ENCODE measurements around the gene EEFSEC. TPM values are rescaled to one million over a fixed set of nuclear protein-coding genes. Genes with fewer than 3 reads are reported as not detected.

Gene EEFSEC
- total RNA-seq, 2 experiments from 2014 or later = 20.8 to 21.4 TPM

DNA sequence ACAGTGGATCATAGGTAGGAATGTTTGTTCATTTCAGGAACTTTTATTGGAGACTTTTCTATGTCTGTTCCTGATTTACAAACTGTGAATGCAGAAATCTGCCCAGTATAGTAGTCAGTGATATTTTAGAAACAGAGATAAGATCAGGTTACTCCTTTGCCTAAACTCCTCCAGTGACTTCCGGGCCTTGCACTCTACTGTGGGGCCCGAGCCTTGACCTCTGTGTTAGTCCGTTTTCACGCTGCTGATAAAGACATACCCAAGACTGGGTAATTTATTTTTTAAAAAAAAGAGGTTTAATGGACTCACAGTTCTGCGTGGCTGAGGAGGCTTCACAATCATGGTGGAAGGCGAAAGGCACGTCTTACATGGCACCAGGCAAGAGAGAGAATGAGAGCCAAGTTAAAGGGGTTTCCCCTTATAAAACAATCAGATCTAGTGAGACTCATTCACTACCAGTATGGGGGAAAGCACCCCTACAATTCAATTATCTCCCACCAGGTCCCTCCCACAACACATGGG lies 186.3 kb downstream of the EEFSEC start:
- CTCF ChIA-PET = interaction anchor here (0.6 to 0.9 kb wide), 2 partner anchors 227 to 245 kb away, joined by 3 read pairs; no protein-coding TSS in a partner anchor
- POLR2A ChIA-PET = no interaction called here

DNA sequence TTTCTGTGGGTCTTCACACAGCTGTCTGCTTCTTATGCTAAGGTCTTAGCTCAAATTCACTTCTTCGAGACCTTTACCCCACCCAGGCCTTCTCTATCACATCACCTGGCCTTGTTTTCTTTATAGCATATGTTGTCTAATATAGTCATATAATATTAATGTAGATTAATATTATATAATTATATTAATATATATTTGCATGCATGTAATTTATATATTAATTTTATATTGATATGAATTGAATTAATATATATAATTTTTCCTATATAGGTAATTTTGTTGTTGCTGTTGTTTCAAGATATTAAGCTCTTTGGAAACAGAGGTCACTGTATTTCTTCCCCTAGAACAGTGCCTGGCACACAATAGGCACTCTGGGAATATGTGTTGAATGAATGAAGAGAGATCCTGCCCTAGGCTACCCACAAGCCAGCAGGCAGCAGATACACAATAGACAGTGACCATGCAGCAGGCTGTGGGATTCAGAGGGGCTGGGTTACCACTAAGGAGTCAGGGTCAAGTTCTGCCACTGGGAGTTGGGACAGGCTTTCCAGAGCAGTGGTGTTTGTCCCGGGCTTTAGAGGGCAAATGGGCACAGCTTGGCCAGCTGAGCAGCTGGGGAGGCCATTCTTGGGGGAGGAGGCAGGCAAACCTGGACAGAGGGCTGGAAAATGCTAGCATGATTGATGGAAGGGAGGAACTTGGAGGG lies 187.1 kb downstream of the EEFSEC start:
- POLR2A ChIA-PET = no interaction called here
- CTCF ChIA-PET = interaction anchor here (0.6 to 0.9 kb wide), 2 partner anchors 228 to 246 kb away, joined by 3 read pairs; no protein-coding TSS in a partner anchor

DNA sequence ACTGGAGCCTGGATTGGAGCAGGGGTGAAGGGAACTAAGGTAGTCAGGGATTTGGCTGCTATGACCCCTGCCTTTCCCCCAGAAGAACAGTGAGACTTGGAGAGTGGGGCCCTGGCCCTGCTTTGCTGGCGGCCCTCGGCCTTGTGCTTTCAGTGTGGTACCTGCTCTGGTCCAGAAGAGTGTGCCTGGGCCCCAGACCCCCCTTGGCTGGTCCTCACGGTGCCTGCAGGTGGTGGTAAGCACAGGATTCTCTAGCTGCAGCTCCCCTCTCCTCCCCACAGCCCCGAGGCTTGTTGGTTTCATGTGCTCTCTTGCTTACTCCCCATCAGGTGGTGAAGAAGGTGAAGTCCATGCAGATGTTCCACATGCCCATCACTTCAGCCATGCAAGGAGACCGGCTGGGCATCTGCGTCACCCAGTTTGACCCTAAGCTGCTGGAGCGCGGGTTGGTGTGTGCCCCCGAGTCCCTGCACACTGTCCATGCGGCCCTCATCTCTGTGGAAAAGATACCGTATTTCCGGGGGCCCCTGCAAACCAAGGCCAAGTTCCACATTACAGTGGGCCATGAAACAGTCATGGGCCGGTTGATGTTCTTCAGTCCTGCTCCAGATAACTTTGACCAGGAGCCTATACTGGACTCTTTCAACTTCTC lies 187.7 kb downstream of the EEFSEC start:
- CTCF ChIA-PET = no interaction called here
- POLR2A ChIA-PET = no interaction called here

DNA sequence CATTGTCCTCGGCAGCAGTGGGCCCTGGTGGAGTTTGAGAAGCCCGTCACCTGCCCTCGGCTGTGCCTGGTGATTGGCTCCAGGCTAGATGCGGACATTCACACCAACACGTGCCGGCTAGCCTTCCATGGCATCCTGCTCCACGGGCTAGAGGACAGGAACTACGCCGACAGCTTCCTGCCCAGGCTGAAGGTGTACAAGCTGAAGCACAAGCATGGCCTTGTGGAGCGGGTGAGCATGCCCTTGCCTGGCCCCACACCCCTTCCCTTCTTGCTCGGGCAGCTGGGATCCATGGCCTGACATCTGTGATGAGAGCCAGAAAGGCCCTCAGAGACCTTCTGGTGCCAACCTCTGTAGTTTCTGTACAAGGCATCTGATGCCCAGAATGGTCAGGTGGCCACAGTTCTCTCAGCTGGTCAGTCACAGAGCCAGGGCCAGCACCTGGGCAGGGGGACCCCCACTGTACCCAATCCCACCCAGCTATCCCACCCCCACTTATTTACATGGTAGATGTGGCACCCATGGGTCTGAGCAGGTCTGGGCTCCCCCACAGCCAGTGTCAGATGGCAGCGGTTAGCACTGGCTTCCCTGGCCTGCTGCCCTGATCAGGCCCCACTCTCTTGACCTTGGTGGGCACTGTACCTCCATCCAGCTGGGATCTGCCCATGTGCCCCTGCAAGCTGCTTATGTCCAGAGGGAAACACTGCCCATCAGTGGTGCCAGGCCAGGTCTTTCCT lies 188.5 kb downstream of the EEFSEC start:
- ChIA-PET CTCF (no interaction called here), POLR2A (no interaction called here)

DNA sequence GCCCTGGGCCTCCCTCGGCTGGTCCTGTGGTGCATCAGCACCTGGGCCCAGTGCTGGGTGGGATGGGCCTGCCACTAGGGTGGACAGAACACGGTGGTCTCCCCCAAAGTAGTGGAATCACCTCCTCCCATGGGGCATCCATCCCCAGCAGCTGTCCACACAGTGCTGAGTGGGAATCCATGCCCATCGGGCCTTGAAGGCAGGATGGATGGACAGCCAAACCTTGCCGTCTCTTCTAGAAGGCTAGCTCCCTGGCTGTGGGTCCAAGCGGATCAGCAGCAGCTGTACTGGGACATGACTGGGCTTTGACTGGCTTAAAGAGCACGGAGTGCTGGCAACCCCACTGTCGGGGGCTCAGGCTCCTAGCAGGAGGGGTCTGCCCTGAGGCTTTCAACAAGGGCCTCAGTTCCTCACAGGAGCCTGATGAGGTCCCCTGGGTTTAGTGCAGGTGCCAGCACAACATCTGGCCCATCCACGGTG lies 189.5 kb downstream of the EEFSEC start:
- CTCF ChIA-PET = no interaction called here
- POLR2A ChIA-PET = no interaction called here

DNA sequence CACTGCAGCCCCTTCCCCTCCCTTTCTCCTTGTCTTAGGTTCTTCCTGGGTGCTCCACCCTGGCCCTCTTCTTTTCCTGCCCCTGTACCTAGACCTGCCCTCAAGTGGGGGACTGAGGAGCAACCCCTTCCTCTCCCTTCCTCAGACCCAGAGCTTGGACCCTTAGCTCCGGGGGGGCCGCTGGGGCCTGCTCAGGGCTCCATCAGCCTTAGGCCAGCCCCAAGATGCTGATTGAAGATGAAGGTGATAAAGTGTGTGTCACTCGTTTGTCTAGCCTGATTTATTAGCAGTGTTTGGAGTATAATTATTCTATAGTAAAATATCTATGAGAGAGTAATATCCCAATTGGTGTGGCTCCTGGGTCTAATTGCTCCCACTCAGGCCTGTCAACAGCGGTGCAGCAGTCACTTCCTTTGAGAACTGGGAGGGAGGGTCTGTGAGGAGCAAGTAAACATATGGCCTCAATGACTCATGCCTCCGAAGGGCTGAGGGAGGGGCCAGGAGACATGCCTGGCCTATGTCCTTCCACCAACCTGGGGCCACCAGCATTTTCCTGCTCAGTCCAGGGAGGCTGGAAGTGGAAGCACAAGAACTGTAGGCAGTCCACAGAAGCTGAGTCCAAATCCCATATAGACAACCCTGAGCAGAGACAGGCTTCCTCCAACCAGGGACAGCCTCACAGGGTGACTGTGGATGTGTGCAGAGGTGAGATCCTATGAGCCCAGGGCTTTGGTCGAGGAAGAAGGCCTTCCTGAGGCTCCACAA lies 190.2 kb downstream of the EEFSEC start:
- CTCF ChIA-PET = no interaction called here
- POLR2A ChIA-PET = no interaction called here

DNA sequence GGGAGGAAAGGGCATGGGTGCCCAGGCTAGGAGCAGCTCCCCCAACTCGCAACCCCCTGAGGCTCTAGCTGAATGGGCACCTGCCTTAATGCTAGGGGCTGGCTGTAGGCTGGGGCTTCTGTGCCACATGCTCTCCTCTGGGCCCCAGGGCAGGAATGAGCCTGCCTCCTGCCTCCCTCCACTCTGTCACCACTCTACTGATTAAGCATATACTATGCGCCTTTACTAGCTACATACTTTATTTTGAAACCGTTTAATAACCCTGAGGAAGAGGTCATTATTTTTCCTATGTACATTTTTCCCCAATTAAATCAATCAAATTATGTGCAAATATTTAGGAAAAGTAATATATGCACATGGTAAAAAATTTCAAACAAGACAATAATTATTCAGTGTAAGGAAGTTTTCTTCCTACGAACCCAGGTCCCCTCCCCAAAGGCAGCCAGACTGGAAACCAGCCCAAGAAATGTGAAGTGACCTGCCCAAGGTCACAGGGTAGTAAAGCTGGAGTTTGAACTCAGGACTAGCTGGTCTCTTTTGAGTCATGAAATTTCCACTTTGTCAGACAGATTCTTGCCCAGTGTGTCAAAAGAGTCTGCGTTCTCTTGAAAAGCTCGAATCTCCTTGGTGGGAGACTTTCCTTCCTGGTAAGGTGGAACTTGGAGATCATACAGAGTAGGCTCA lies 190.9 kb downstream of the EEFSEC start:
- ChIA-PET CTCF (no interaction called here), POLR2A (no interaction called here)

DNA sequence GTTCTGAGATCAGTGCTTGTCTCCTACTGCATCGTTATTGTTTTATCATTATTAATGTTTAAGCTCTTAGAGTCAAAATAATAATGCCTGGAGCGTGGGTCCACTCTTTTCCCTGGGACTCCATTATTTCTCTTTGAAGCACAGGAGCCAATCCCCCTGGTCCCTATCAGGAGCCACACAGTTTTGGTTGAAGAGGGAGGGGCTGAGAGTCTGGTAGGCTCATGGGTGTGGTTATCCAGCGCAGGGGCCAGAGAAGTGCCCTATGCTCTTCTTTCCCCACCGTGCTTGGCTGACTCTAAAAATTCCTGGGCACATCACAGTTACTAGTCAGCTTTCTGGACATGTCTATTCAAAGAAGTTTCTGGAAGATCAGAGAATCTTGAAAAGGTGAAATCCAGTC lies 191.9 kb downstream of the EEFSEC start:
- CTCF ChIA-PET = no interaction called here
- POLR2A ChIA-PET = no interaction called here

DNA sequence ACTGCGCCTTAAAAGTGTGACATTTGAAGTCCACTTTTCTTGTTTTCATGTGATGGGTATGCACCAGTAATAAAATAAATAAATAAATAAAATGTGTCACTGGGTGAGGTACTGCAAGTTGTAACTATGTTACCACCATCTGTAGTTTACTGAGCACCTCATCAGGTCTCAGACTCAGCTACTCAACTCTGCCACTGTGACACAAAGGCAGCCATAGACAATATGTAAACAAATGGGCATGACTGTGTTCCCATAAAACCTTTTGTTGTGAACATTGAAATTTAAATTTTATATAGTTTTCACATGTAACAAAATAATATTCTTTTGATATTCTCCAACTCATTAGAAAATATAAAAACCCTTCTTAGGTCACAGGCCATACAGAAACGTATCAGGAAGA lies 193.3 kb downstream of the EEFSEC start:
- CTCF ChIA-PET = no interaction called here
- POLR2A ChIA-PET = no interaction called here

DNA sequence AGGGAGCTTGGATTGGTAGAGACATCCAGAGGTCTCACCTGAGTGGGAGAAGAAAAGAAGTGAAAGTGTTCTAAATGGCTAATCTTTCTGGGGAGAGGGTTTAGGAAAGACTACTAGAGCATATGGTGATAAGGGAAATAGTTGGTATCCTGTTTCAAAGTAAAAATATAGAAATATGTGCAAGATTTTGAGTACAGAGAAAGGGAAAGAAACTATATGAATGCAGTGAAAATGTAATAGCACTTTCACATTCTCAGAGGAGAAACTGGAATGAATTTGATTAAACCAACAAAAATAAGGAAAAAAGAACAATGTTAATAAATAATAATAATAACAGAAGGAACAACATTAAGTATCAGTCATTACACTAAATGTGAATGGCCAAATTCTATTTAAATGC lies 194.0 kb downstream of the EEFSEC start:
- ChIA-PET CTCF (no interaction called here), POLR2A (no interaction called here)

DNA sequence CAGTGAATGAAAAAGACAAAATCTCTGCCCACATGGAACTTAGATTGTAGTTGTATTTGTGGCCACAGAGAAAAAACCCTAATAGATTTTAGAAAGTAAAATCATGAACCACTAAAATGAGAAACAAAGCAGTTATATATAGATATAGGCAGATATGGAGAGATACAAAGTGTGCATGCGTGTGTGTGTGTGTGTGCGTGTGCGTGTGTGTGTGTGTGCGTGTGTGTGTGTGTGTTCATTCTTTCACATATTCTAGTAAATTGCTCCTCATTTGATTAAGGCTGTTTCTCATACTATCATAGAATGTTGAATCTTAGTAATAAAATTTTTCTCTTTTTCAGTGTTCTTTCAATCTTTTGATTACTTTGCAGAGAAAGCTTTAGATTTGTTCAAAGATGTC lies 194.8 kb downstream of the EEFSEC start:
- ChIA-PET CTCF (no interaction called here), POLR2A (interaction anchor here (0.7 kb wide), 1 partner anchor 166 kb away, joined by 3 read pairs; no protein-coding TSS in a partner anchor)

DNA sequence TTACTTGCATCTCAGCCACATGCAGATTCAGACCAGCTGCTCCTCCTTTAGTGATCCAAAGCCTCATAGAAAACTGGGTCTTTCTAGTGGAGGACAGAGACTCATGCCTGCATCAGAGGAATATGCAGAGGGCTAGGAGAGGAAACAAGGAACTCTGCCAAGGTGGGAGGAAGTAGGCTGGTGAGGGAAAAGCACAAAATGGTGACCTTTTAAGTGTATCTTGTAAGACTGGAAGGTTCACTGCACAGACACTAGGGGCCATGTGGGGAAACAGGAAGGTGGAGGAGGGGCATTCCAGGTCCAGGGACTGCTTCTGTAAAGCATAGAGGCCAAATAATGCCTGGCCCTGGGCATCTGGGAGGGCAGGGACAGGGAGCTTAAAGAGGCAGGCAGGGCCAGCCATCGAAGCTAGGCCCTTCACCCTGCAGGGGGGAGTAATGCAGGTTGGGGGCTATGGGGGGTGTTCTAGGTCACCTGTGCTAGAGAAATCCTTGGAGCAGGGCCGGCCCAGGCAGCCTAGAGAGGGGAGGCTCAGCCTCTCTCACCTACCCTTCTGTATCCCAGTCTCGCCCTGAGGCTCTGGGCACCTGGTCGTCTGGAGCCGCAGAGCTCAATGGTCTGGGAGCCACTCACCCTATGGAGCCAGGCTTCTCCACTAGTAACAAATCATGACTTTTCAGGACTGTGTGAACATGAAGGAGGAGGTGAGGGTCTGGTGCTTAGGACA lies 195.7 kb downstream of the EEFSEC start:
- POLR2A ChIA-PET = interaction anchor here (0.7 kb wide), 1 partner anchor 165 kb away, joined by 3 read pairs; no protein-coding TSS in a partner anchor
- CTCF ChIA-PET = no interaction called here

DNA sequence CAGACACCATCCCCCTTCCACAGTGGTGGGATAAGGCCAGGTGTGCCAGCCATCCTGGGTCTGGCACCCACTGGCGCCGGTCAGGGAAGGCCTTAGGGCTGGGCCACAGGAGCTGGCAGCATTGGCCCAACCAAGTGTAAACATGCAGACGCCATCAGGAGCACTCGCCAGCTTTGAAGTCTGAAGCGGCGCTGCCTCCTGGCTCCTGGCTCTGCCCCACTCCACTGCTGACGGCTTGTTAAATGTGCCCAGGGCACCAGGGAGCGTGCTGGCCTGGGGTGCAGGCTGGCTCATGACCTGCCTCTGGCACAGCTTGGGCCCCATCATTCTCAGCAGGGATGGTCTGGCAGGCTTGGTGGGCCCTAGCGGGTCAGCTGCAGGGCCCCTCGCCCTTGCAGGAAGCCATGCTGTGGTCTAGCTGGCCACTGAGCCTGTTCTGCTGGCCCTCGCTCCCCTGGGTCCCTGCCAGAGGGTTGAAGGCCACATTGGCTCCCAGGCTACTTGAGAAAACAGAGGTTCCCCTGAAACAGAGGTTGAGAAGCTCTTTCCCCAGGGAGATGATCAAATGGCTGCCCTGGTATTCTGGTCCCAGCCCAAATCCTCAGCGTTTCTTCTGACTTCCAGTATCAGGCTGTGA lies 196.8 kb downstream of the EEFSEC start:
- ChIA-PET POLR2A (no interaction called here), CTCF (no interaction called here)

DNA sequence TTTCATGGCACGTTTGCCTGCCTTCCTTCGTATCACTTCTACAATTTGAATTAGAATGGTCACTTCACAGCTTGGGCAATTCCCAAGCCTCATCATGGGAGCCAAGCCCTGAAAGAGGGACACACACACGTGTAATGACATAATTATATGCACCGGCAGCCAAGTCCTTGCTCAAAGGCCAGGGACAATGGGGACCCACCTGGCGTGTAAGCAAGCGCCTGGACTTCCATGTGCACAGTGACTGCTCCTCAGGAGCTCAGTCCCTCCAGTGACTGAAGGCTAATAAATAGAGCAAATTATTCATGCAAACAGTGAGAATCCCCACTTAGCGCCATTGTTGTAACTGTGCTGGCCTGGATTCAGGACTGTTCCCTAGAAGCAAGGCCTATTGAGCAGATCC lies 198.3 kb downstream of the EEFSEC start:
- ChIA-PET POLR2A (no interaction called here), CTCF (no interaction called here)

DNA sequence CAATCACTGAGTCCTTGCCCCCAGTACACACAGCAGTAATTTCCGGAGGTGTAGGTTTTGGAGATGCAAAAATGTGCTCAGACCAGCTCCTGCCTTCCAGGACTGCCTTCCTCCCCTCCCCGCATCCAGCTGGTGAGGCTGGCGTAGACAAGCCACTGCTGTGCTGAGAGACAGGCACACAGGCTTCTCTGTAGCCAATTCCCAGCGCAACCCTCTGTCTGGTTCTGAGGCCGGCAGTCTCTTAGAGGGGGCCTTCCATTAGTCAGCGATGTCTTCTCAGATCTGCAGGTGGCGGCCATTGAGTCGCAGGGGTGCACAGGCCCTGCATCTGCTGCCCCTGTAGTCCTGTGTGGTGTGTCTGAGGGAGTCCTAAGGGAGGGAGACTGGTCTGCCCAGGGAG lies 199.0 kb downstream of the EEFSEC start:
- CTCF ChIA-PET = no interaction called here
- POLR2A ChIA-PET = no interaction called here

DNA sequence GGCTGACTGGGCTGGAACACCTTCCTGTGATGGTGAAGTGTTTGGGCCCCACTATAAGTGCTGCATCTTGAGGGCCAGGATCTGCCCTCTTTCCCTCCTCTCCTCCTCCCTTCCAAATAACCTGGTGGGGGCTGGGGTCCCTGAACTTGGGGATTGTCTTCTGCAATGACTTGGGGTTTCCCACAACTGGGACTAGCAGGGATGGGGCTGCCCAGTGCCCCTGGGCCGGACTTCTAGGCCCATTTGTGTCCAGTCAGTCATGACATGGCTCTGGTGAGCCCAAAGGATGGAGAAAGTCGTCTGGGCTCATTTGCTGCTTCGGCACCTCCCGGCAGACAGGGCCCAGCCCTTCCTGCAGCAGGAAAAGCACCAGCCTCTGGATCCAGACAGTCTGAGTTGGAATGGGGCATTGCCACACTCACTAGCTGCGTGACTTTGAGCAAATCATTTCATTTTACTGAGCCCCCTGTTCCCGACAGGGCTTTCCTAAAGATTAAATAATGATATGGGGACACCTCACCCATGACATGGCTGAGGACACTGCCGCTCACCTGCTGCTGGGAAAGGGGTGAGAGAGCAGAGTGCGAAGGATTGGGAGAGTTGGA lies 200.2 kb downstream of the EEFSEC start:
- CTCF ChIA-PET = no interaction called here
- POLR2A ChIA-PET = no interaction called here

DNA sequence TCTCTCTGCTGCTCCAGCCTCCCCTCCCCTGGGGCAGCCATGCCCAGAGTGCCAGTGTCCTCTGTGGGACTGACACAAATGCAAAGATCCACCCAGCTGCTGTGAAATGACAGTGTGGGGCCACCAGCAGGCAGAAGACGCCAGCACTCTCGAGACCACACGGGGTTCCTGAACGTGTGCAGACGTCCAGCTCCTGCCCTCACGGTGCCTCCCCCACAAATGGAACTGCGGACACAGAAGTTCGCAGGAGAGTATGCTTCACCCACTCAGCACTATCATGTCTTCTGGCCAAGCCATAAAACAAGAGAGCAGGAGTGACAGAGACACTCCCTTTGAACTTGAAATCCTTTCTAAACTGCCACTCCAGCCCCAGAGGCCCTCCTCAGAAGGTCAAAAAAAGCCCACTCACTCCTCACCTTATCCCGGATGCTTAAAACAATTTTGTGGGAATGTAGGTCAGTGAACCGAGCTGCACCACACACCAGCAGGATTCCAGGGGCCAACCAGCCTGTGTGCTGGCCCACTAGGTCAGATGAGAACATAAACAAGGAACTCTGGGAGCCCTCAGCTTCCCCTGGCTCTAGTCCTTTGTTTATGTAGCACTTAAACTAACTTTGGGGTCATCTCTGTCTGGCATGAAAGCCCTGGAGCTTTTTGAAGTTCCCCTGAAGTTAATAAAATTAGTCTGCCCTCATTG lies 200.9 kb downstream of the EEFSEC start:
- CTCF ChIA-PET = no interaction called here
- POLR2A ChIA-PET = no interaction called here

All from activated CD8-positive, alpha-beta memory T cell treated with anti-CD3 and anti-CD28 coated beads for 36 hours (primary cell).